Nephron progenitor cell (in vitro differentiated cells): Measurements from ENCODE around the gene SSU72.
"Not testable (repeated sequence)": the region's sequence is repeated elsewhere in the genome, so short reads cannot be mapped to it uniquely, and the experiment has no call there.

Experiments used
- DNase-seq: peaks from one replicate; pipeline ENCODE4 v3.0.0; 2021
- H3K27ac Mint-ChIP-seq: 2 replicates; pipeline ENCODE4 v1.8.0; 2021; ENCODE audit warnings: mild to moderate bottlenecking, moderate library complexity, mixed read lengths
- H3K27me3 Mint-ChIP-seq: 2 replicates; pipeline ENCODE4 v1.8.0; 2021; ENCODE audit warnings: mild to moderate bottlenecking, low read depth, mixed read lengths; ENCODE audit not compliant: poor library complexity
- H3K36me3 Mint-ChIP-seq: 2 replicates; pipeline ENCODE4 v1.8.0; 2021; ENCODE audit warnings: low read depth, mixed read lengths
- H3K4me1 Mint-ChIP-seq: 2 replicates; pipeline ENCODE4 v1.8.0; 2021; ENCODE audit warnings: mixed read lengths
- H3K4me3 Mint-ChIP-seq: 2 replicates; pipeline ENCODE4 v1.8.0; 2021; ENCODE audit warnings: mild to moderate bottlenecking, moderate library complexity, mixed read lengths
- H3K9me3 Mint-ChIP-seq: 2 replicates; pipeline ENCODE4 v1.8.0; 2021; ENCODE audit warnings: mild to moderate bottlenecking, moderate library complexity, mixed read lengths
- TF ChIP-seq, protein P1 (sequence below): fragments of 200-600 bp; sonication (generic); IDR thresholded peaks from 2 replicates; pipeline ENCODE4 v1.5.0; 2021; ENCODE audit warnings: antibody characterized with exemption

Gene SSU72

DNA sequence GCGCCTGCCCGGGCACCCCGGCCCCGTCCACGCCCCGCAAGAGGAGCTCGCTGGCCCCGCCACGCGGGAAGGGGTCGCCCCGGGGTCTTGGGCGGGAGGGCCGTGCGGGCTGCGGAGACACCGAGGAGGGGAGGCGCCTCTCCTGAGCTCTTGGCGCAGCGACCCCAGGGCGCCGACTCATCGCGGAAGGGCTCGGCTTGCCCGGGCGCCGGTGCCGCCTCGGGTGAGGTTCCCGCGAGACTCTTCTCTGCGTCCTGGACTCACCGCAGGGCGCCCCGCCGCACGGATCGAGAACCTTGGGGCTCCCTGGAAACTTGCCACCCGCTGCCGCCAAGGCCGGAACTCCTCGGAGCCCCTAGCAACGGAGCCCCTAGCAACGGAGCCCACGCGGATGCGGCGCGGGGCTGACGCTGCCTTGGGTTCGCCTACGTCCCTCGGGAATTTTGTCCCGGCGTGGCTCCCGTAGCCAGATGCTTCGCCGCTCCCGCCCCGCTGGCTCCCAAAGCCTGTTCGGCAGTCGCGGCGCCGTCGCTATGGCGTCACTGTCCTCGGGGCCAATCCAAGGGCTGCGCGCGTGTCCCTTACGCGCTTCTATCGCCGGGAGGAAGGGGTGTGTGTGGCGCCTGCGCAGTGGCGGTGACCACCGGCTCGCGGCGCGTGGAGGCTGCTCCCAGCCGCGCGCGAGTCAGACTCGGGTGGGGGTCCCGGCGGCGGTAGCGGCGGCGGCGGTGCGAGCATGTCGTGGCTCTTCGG is 63.0 kb downstream of the SSU72 start, which contains the start of gene ATAD3A:
Gene ATAD3A, plus strand, starts transcription at position 630 of the 753 bp plus-strand sequence. Its CDS starts 107 bp downstream, at position 737.
- peak within 1 kb of the TSS; percentile 89 for H3K4me3 Mint-ChIP-seq
- H3K4me1 Mint-ChIP-seq, result peaks cover 34% of the 10 kb centered on the region
- no peaks in the 10 kb centered on the region for H3K9me3 Mint-ChIP-seq
- H3K36me3 Mint-ChIP-seq, result no peaks in the 10 kb centered on the region
- H3K27me3 Mint-ChIP-seq, result no peaks in the 10 kb centered on the region
- DNase-seq, result peak; percentile 97
- TF ChIP-seq, protein P1, sequence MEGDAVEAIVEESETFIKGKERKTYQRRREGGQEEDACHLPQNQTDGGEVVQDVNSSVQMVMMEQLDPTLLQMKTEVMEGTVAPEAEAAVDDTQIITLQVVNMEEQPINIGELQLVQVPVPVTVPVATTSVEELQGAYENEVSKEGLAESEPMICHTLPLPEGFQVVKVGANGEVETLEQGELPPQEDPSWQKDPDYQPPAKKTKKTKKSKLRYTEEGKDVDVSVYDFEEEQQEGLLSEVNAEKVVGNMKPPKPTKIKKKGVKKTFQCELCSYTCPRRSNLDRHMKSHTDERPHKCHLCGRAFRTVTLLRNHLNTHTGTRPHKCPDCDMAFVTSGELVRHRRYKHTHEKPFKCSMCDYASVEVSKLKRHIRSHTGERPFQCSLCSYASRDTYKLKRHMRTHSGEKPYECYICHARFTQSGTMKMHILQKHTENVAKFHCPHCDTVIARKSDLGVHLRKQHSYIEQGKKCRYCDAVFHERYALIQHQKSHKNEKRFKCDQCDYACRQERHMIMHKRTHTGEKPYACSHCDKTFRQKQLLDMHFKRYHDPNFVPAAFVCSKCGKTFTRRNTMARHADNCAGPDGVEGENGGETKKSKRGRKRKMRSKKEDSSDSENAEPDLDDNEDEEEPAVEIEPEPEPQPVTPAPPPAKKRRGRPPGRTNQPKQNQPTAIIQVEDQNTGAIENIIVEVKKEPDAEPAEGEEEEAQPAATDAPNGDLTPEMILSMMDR, result no peak
- H3K27ac Mint-ChIP-seq, result peak within 1 kb of the TSS; percentile 95

DNA sequence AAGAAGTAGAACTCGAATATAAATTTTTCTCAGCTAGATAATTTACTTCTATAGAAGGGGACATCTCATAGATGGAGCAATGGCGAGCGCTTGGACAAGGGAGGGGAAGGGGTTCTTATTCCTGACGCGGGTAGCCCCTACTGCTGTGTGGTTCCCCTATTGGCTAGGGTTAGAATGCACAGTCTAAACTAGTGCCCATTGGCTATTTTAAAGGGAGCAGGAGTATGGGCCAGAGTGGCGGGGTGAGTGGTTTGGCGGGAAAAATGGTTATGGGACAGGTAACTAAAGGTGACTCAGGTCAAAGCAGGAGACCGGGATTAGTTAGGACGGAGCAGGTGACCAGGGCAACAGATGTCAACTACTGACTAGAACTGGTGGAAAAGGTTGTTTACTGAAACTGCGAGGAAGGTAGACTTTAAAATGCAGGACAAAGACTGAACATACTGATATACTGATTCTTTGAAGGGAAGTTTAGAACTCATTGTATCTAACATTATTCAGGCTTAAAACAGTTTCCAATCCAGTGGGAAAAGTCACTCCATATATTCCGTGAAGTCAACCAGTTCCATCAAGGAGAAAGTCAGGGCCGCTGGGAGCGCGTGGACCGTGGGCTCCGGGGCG is 63.6 kb downstream of the SSU72 start:
- H3K27me3 Mint-ChIP-seq, result no peaks in the 10 kb centered on the region
- H3K4me1 Mint-ChIP-seq, result peaks cover 38% of the 10 kb centered on the region
- peak overlapping the region; percentile 89 for H3K4me3 Mint-ChIP-seq
- peak overlapping the region; percentile 95 for H3K27ac Mint-ChIP-seq
- H3K9me3 Mint-ChIP-seq, result no peaks in the 10 kb centered on the region
- TF ChIP-seq, protein P1, result no peak
- DNase-seq, result no peak
- no peaks in the 10 kb centered on the region for H3K36me3 Mint-ChIP-seq

DNA sequence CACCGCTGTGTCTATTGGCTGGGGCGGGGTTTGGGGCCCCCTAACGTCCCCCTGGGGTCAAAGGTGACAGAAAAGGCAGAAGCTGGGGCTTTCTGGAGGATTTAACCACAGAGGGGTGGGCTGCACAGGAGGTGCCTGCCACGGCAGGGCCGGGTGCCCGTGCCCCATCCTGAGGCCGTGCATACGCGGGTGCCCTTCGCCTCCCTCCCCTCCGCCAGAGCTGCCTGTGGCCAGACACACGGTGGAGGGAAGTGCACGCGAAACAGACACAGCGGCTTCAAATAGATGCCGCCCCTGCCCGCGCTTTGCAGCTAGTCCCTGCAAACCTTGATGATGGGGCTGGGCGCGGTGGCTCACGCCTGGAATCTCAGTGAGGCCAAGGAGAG is 65.2 kb downstream of the SSU72 start:
- H3K4me1 Mint-ChIP-seq, result peaks cover 41% of the 10 kb centered on the region
- not testable (repeated sequence) for H3K27me3 Mint-ChIP-seq, DNase-seq, H3K36me3 Mint-ChIP-seq, H3K9me3 Mint-ChIP-seq, H3K27ac Mint-ChIP-seq, H3K4me3 Mint-ChIP-seq

DNA sequence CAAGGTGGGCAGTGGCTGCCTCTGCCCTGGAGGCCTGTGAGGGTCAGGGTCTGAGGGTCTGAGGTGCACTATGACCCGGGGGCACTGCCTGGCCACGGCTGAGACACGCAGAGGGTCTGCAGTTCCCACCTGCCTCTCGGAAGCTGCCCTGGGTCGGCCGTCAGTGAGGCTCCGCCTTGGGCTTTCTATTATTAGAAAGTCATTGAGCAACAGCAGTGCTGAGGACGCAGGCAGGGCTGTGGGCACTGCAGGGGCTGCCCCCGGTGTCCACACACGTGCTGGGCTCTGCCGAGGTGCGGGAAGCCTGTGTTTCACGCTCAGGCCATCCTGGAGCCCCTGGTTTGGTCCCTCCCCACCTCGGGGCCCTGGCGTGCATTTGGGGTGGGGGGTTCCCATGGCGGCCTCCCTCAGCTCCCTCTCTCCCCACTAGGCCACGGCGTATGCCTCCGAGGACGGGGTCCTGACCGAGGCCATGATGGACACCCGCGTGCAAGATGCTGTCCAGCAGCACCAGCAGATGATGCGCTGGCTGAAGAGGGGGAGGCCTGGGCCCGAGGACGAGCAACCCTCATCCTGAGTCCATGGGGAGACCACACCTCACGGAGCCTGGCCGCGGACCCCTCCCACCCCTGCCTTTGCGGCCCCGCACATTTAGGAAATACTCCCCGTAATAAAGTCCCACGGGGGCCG is 65.7 kb downstream of the SSU72 start:
- not testable (repeated sequence) for DNase-seq, H3K36me3 Mint-ChIP-seq, H3K9me3 Mint-ChIP-seq, H3K4me3 Mint-ChIP-seq, H3K27ac Mint-ChIP-seq, H3K27me3 Mint-ChIP-seq
- H3K4me1 Mint-ChIP-seq, result peaks cover 39% of the 10 kb centered on the region

DNA sequence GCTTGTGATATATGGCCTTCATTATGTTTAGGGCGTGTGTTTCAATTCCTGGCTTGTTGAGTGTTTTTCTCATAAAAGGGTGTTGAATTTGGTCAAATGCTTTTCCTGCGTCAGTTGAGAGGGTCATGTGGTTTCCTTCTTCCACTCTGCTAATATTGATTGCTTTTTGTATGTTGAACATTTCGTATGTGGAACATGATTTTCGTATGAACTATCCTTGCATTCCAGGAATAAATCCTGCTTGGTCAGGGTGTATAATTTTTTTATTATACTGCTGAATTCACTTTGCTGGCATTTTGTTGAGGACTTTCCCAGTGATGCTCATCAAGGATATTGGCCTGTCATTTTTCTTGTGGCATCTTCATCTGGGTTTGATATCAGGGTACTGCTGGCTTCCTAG is 67.4 kb downstream of the SSU72 start:
- H3K27ac Mint-ChIP-seq, result peak overlapping the region; percentile 39
- H3K27me3 Mint-ChIP-seq, result no peaks in the 10 kb centered on the region
- no peak for DNase-seq
- no peak overlapping the region for H3K4me3 Mint-ChIP-seq
- no peaks in the 10 kb centered on the region for H3K9me3 Mint-ChIP-seq
- TF ChIP-seq, protein P1, result no peak
- H3K4me1 Mint-ChIP-seq, result peaks cover 33% of the 10 kb centered on the region
- H3K36me3 Mint-ChIP-seq, result no peaks in the 10 kb centered on the region

DNA sequence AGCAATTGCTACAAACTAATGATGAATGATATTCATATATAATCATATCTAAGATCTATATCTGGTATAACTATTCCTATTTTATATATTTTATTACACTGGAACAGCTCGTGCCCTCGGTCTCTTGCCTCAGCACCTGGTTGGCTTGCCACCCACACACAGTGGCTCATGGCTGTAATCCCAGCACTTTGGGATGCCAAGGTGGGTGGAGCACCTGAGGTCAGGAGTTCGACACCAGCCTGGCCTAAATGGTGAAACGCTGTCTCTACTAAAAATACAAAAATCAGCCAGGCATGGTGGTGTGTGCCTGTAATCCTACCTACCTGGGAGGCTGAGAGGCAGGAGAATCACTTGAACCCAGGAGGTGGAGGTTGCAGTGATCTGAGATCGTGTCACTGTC is 68.9 kb downstream of the SSU72 start:
- not testable (repeated sequence) for H3K27me3 Mint-ChIP-seq, DNase-seq, H3K9me3 Mint-ChIP-seq, H3K36me3 Mint-ChIP-seq
- Mint-ChIP-seq H3K27ac (peak overlapping the region; percentile 87), H3K4me3 (peak overlapping the region; percentile 66), H3K4me1 (peaks cover 28% of the 10 kb centered on the region)

DNA sequence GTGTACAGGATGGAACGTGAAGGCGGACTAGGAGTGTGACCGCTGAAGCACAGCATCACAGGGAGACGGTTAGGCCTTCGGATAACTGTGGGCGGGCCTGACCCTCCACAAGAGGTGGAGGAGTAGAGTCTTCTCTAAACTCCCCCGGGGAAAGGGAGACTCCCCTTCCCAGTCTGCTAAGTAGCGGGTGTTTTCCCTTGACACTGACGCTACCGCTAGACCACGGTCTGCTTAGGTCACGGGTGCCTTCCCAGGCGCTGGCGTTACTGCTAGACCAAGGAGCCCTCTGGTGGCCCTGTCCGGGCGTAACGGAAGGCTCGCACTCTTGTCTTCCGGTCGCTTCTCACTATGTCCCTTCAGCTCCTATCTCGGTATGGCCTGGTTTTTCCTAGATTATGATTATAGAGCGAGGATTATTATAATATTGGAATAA is 69.3 kb downstream of the SSU72 start:
- H3K27ac Mint-ChIP-seq, result peak overlapping the region; percentile 99
- H3K9me3 Mint-ChIP-seq, H3K36me3 Mint-ChIP-seq, H3K27me3 Mint-ChIP-seq: not testable (repeated sequence)
- DNase-seq, result peak; percentile 46
- peak overlapping the region; percentile 71 for H3K4me3 Mint-ChIP-seq
- H3K4me1 Mint-ChIP-seq, result peaks cover 26% of the 10 kb centered on the region
